Measurements from ENCODE around the gene LGALS4. TPM values are rescaled to one million over a fixed set of nuclear protein-coding genes. Genes with fewer than 3 reads are reported as not detected.

LGALS4 gene
- total and polyA plus RNA-seq, 9 of the 15 experiments (the other 6 are each of a cell fraction or from before 2014, with no cell fraction given): 0.08 to 1.1 (median 0.30) TPM; not detected in 3

DNA sequence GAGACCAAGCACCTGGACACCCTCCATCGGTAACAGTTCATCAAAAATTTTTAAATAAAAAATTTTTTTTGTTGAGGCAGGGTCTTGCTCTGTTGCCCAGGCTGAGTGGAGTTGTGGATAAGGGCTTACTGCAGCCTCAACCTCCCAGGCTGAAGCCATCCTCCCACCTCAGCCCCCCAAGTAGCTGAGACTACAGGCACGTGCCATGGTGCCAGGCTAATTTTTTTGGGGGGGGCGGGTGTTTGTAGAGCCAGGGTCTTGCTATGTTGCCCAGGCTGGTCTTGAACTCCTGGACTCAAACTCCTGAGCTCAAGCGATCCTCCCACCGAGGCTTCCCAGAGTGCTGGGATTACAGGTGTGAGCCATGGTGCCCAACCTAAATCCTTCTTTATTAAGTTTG lies 19.1 kb downstream of the LGALS4 start:
- WGBS (ENCODE audit: insufficient coverage, low coverage, missing lambda C conversion rate): 21% methylated on average over 5 of the region's 5 CpGs
- ChIA-PET POLR2A (interaction anchor here (1.8 kb wide), 1 partner anchor 19 kb away, joined by 9 read pairs; the partner anchor contains the start of gene LGALS7), CTCF (ENCODE audit: low intra/inter-chr PET ratio) (no interaction called here)
- Histone ChIP-seq H3K27me3 (ENCODE audit: control insufficient read depth in 2 of 2, insufficient read depth in 2 of 2, low read length in 2 of 2) (no peaks in the 10 kb centered on the region), H3K9me1 (ENCODE audit: control insufficient read depth, insufficient read depth, low read length) (no peaks in the 10 kb centered on the region), H3K4me3 (no peak overlapping the region), H3K27ac (ENCODE audit: extremely low read depth, low read depth, low read length) (no peak overlapping the region), H3K9me3 (replicated peaks; ENCODE audit: control insufficient read depth, insufficient read depth, low read depth, low read length) (no peaks in the 10 kb centered on the region), H4K20me1 (replicated peaks; ENCODE audit: control insufficient read depth, insufficient read depth, low read length) (no peaks in the 10 kb centered on the region), H3K36me3 (ENCODE audit: control insufficient read depth, insufficient read depth, low read length) (no peaks in the 10 kb centered on the region), H3K9ac (ENCODE audit: insufficient read depth in 1 of 2, low read depth in 2 of 2, low read length in 2 of 2) (no peak overlapping the region), H3K4me2 (ENCODE audit: insufficient read depth, low read length) (no peak overlapping the region), H3K79me2 (ENCODE audit: control insufficient read depth, insufficient read depth, low read length) (no peaks in the 10 kb centered on the region), H3K4me1 (replicated peaks in 1 of 2; ENCODE audit: control insufficient read depth in 2 of 2, insufficient read depth in 2 of 2, low read length in 2 of 2) (peaks cover 0 to 8% of the 10 kb centered on the region in 2 experiments; a peak in 2 of 5 replicates), H2AFZ (ENCODE audit: low read depth, low read length) (no peak overlapping the region)
- DNase-seq (ENCODE audit: extremely low read depth in 1 of 4, low spot score in 3 of 4) (no peak), FAIRE-seq (no peak), ATAC-seq (no peak)
- in situ Hi-C loops (cut with MboI) (no loop called here), intact Hi-C loops (cut with micrococcal nuclease) (no loop called here)
- no TSS peak for BruUV-seq (replicated peaks)
- TF ChIP-seq ZNF408 (CRISPR knock-in tag; IDR thresholded peaks at IDR 0.05; ENCODE audit: low read depth) (no peak), ZBTB17 (CRISPR knock-in tag; IDR thresholded peaks at IDR 0.05) (no peak), MED1 (CRISPR knock-in tag; IDR thresholded peaks at IDR 0.05; ENCODE audit: borderline replicate concordance) (no peak), HMGN3 (IDR thresholded peaks at IDR 0.05; ENCODE audit: borderline replicate concordance, extremely low read depth, insufficient read length, low read depth, low read length) (no peak), FOXJ3 (CRISPR knock-in tag; IDR thresholded peaks at IDR 0.05) (no peak), JUNB (CRISPR knock-in tag; conservative IDR thresholded peaks at IDR 0.05) (no peak), ZC3H8 (IDR thresholded peaks at IDR 0.05) (no peak), RFX7 (CRISPR knock-in tag; IDR thresholded peaks at IDR 0.05) (no peak), MAFF (IDR thresholded peaks at IDR 0.05; ENCODE audit: low read length) (no peak), RBM25 (IDR thresholded peaks at IDR 0.05; ENCODE audit: low read depth, low read length, severe bottlenecking) (peak; percentile 6), CCNT2 (IDR thresholded peaks at IDR 0.05; ENCODE audit: borderline replicate concordance, extremely low read depth, insufficient read length, low read depth, low read length) (no peak), GTF2B (IDR thresholded peaks at IDR 0.05; ENCODE audit: extremely low read depth, insufficient read length) (no peak), ZNF121 (CRISPR knock-in tag; conservative IDR thresholded peaks at IDR 0.05) (peak; percentile 96)
- TF ChIP-seq, protein P1, sequence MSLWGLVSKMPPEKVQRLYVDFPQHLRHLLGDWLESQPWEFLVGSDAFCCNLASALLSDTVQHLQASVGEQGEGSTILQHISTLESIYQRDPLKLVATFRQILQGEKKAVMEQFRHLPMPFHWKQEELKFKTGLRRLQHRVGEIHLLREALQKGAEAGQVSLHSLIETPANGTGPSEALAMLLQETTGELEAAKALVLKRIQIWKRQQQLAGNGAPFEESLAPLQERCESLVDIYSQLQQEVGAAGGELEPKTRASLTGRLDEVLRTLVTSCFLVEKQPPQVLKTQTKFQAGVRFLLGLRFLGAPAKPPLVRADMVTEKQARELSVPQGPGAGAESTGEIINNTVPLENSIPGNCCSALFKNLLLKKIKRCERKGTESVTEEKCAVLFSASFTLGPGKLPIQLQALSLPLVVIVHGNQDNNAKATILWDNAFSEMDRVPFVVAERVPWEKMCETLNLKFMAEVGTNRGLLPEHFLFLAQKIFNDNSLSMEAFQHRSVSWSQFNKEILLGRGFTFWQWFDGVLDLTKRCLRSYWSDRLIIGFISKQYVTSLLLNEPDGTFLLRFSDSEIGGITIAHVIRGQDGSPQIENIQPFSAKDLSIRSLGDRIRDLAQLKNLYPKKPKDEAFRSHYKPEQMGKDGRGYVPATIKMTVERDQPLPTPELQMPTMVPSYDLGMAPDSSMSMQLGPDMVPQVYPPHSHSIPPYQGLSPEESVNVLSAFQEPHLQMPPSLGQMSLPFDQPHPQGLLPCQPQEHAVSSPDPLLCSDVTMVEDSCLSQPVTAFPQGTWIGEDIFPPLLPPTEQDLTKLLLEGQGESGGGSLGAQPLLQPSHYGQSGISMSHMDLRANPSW (CRISPR knock-in tag; IDR thresholded peaks at IDR 0.05): no peak
- TF ChIP-seq, protein P2, sequence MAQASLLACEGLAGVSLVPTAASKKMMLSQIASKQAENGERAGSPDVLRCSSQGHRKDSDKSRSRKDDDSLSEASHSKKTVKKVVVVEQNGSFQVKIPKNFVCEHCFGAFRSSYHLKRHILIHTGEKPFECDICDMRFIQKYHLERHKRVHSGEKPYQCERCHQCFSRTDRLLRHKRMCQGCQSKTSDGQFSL (CRISPR knock-in tag; IDR thresholded peaks at IDR 0.05): no peak
- TF ChIP-seq, protein P2 (tag; IDR thresholded peaks at IDR 0.05): no peak
- TF ChIP-seq, protein P3, sequence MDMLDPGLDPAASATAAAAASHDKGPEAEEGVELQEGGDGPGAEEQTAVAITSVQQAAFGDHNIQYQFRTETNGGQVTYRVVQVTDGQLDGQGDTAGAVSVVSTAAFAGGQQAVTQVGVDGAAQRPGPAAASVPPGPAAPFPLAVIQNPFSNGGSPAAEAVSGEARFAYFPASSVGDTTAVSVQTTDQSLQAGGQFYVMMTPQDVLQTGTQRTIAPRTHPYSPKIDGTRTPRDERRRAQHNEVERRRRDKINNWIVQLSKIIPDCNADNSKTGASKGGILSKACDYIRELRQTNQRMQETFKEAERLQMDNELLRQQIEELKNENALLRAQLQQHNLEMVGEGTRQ (CRISPR knock-in tag; IDR thresholded peaks at IDR 0.05): no peak
